Mesenchymal stem cell (in vitro differentiated cells and primary cell): Measurements from ENCODE around the gene UBA52.
"Not testable (repeated sequence)": the region's sequence is repeated elsewhere in the genome, so short reads cannot be mapped to it uniquely, and the experiment has no call there.

Source experiments
- DNase-seq: peaks from one replicate; pipeline ENCODE4 v3.0.0-alpha.2; 2013
- H2AFZ ChIP-seq: one replicate; pipeline ENCODE4 v1.6.1; 2013; ENCODE audit warnings: low read depth, mild to moderate bottlenecking, control low read depth, inconsistent platforms, low read length, moderate library complexity
- H2AK5ac ChIP-seq: 2 replicates; pipeline ENCODE4 v1.6.1; 2013; ENCODE audit warnings: low read length, moderate library complexity, mild to moderate bottlenecking, inconsistent platforms; ENCODE audit not compliant: severe bottlenecking
- H2BK120ac ChIP-seq: one replicate; pipeline ENCODE4 v1.6.1; 2013; ENCODE audit warnings: low read depth, mild to moderate bottlenecking, inconsistent platforms, low read length, moderate library complexity
- H2BK12ac ChIP-seq, 2 experiments: one replicate each; pipeline ENCODE4 v1.6.1; 2013; ENCODE audit warnings: inconsistent platforms in 2 of 2, low read length in 2 of 2, mild to moderate bottlenecking in 2 of 2, moderate library complexity in 2 of 2, control low read depth in 1 of 2
- H2BK15ac ChIP-seq: one replicate; pipeline ENCODE4 v1.6.1; 2013; ENCODE audit warnings: mild to moderate bottlenecking, low read depth, inconsistent platforms; ENCODE audit not compliant: poor library complexity, severe bottlenecking
- H2BK5ac ChIP-seq: 2 replicates; pipeline ENCODE4 v1.6.1; 2013; ENCODE audit warnings: low read depth, mild to moderate bottlenecking, low read length, control low read depth, inconsistent platforms; ENCODE audit not compliant: poor library complexity, severe bottlenecking
- H3K14ac ChIP-seq, 2 experiments: one replicate each; pipeline ENCODE4 v1.6.1; 2013; ENCODE audit warnings: inconsistent platforms in 2 of 2, low read length in 2 of 2, control low read depth in 1 of 2, mild to moderate bottlenecking in 1 of 2, moderate library complexity in 1 of 2
- H3K18ac ChIP-seq, 2 experiments: one replicate each; pipeline ENCODE4 v1.6.1; 2013; ENCODE audit warnings: inconsistent platforms in 2 of 2, low read length in 2 of 2, control low read depth in 1 of 2, low read depth in 1 of 2, mild to moderate bottlenecking in 1 of 2
- H3K23ac ChIP-seq, 2 experiments: one replicate each; pipeline ENCODE4 v1.6.1; 2013; ENCODE audit warnings: inconsistent platforms in 2 of 2, low read length in 2 of 2, mild to moderate bottlenecking in 2 of 2, moderate library complexity in 2 of 2, control low read depth in 1 of 2
- H3K27ac ChIP-seq: 2 replicates; pipeline ENCODE4 v1.5.1; 2013; ENCODE audit warnings: mild to moderate bottlenecking, moderate library complexity, low read length, control low read depth, inconsistent platforms; ENCODE audit not compliant: poor library complexity, severe bottlenecking
- H3K27me3 ChIP-seq, 2 experiments: 2 replicates each; pipeline versions ENCODE4 v1.6.1 to v1.7.0; 2013; ENCODE audit warnings: low read length in 2 of 2, mild to moderate bottlenecking in 2 of 2, moderate library complexity in 2 of 2, control low read depth in 1 of 2, inconsistent platforms in 1 of 2; ENCODE audit not compliant: control insufficient read depth in 1 of 2, insufficient read depth in 1 of 2
- H3K36me3 ChIP-seq, 2 experiments: 2 replicates each; pipeline versions ENCODE4 v1.6.1 to v1.7.0; 2013; ENCODE audit warnings: low read length in 2 of 2, control low read depth in 1 of 2, inconsistent platforms in 1 of 2, low read depth in 1 of 2, mild to moderate bottlenecking in 1 of 2; ENCODE audit not compliant: insufficient read depth in 2 of 2, control insufficient read depth in 1 of 2
- H3K4ac ChIP-seq, 2 experiments: one replicate each; pipeline ENCODE4 v1.6.1; 2013; ENCODE audit warnings: inconsistent platforms in 2 of 2, low read length in 2 of 2, mild to moderate bottlenecking in 2 of 2, moderate library complexity in 2 of 2, control low read depth in 1 of 2, low read depth in 1 of 2
- H3K4me1 ChIP-seq: 2 replicates; pipeline ENCODE4 v1.6.1; 2013; ENCODE audit warnings: low read depth, low read length, control low read depth; ENCODE audit not compliant: control insufficient read depth, insufficient read depth
- H3K4me2 ChIP-seq: 2 replicates; pipeline ENCODE4 v1.6.1; 2013; ENCODE audit warnings: low read length, mild to moderate bottlenecking, inconsistent platforms; ENCODE audit not compliant: poor library complexity, severe bottlenecking
- H3K4me3 ChIP-seq, 2 experiments: 2 replicates each; pipeline versions ENCODE4 v1.5.1 to v1.7.0; 2013; ENCODE audit warnings: low read length in 2 of 2, mild to moderate bottlenecking in 2 of 2, control low read depth in 1 of 2, low read depth in 1 of 2; ENCODE audit not compliant: insufficient read depth in 1 of 2
- H3K79me1 ChIP-seq: replicated peaks from 2 replicates; pipeline ENCODE4 v1.6.1; 2013; ENCODE audit warnings: mild to moderate bottlenecking, control low read depth, low read length, inconsistent platforms; ENCODE audit not compliant: poor library complexity, severe bottlenecking
- H3K9ac ChIP-seq: 2 replicates; pipeline ENCODE4 v1.7.0; 2013; ENCODE audit warnings: mild to moderate bottlenecking, low read length, moderate library complexity
- H3K9me3 ChIP-seq: 2 replicates; pipeline ENCODE4 v1.7.0; 2013; ENCODE audit warnings: mild to moderate bottlenecking, low read length; ENCODE audit not compliant: control insufficient read depth
- H4K8ac ChIP-seq: one replicate; pipeline ENCODE4 v1.6.1; 2013; ENCODE audit warnings: inconsistent platforms, mild to moderate bottlenecking, low read length, moderate library complexity
- H4K91ac ChIP-seq: one replicate; pipeline ENCODE4 v1.6.1; 2013; ENCODE audit warnings: mild to moderate bottlenecking, low read length, inconsistent platforms
- WGBS: methylation state at CpG from one replicate; pipeline ENCODE4 v1.1.7; 2013; ENCODE audit warnings: mixed read lengths; 5-methylcytosine and 5-hydroxymethylcytosine counted together

The UBA52 gene

GRCh38 chr19:18538115-18538514 is 33.5 kb upstream of the UBA52 start:
- no peaks in the 10 kb centered on the region for H3K9me3 ChIP-seq
- no peak overlapping the region for H2BK12ac ChIP-seq
- no peak overlapping the region for H2BK120ac ChIP-seq
- no peak overlapping the region for H3K4me2 ChIP-seq
- no peaks in the 10 kb centered on the region for H3K27me3 ChIP-seq
- H4K8ac ChIP-seq = no peak overlapping the region
- no peak overlapping the region for H3K9ac ChIP-seq
- peaks cover 7% of the 10 kb centered on the region for H3K4me1 ChIP-seq
- no peak overlapping the region for H2BK5ac ChIP-seq
- no peak overlapping the region for H3K18ac ChIP-seq
- H4K91ac ChIP-seq = no peak overlapping the region
- H2AFZ ChIP-seq = no peak overlapping the region
- peaks cover 61 to 65% of the 10 kb centered on the region in 2 experiments for H3K36me3 ChIP-seq
- no peak overlapping the region for H3K4ac ChIP-seq
- no peak overlapping the region for H3K14ac ChIP-seq
- H3K23ac ChIP-seq = no peak overlapping the region
- H3K27ac ChIP-seq = no peak overlapping the region
- H3K79me1 ChIP-seq = peaks cover 41% of the 10 kb centered on the region
- 96% methylated on average over 22 of the region's 22 CpGs for WGBS
- no peak overlapping the region for H2AK5ac ChIP-seq
- H3K4me3 ChIP-seq = no peak overlapping the region
- no peak overlapping the region for H2BK15ac ChIP-seq
- no peak for DNase-seq

GRCh38 chr19:18539372-18539771 is 32.3 kb upstream of the UBA52 start:
- WGBS = 98% methylated on average over 19 of the region's 19 CpGs

GRCh38 chr19:18540200-18540599 is 31.5 kb upstream of the UBA52 start:
- H2AFZ ChIP-seq, H2AK5ac ChIP-seq, DNase-seq, H2BK15ac ChIP-seq, H4K8ac ChIP-seq, H2BK12ac ChIP-seq, H2BK5ac ChIP-seq, H4K91ac ChIP-seq, H3K9ac ChIP-seq, H3K4me2 ChIP-seq, H3K18ac ChIP-seq, H3K4me3 ChIP-seq, H3K27ac ChIP-seq, H3K14ac ChIP-seq, H3K9me3 ChIP-seq, H3K23ac ChIP-seq, H3K27me3 ChIP-seq, H2BK120ac ChIP-seq, H3K4ac ChIP-seq: not testable (repeated sequence)
- H3K79me1 ChIP-seq = peaks cover 39% of the 10 kb centered on the region
- H3K4me1 ChIP-seq = peaks cover 11% of the 10 kb centered on the region
- peaks cover 55 to 57% of the 10 kb centered on the region in 2 experiments for H3K36me3 ChIP-seq
- WGBS = 93% methylated on average over 1 of the region's 1 CpG

More at GRCh38 chr19:18539372-18539771, 32.3 kb upstream of the UBA52 start:
- H2AK5ac ChIP-seq = no peak overlapping the region
- H3K27me3 ChIP-seq = no peaks in the 10 kb centered on the region
- H3K9ac ChIP-seq = no peak overlapping the region
- H3K27ac ChIP-seq = no peak overlapping the region
- no peaks in the 10 kb centered on the region for H3K9me3 ChIP-seq
- peak overlapping the region; percentile 40 for H4K91ac ChIP-seq
- no peak overlapping the region for H3K23ac ChIP-seq
- no peak overlapping the region for H2AFZ ChIP-seq
- no peak overlapping the region for H2BK120ac ChIP-seq
- no peak overlapping the region for H3K4me3 ChIP-seq
- no peak overlapping the region for H3K14ac ChIP-seq
- peaks cover 39% of the 10 kb centered on the region for H3K79me1 ChIP-seq
- no peak overlapping the region for H3K18ac ChIP-seq
- H3K4me2 ChIP-seq = no peak overlapping the region
- peaks cover 58 to 61% of the 10 kb centered on the region in 2 experiments for H3K36me3 ChIP-seq
- H2BK5ac ChIP-seq = no peak overlapping the region
- H2BK12ac ChIP-seq = peak overlapping the region in 1 of 2 experiments; percentile 22
- no peak overlapping the region for H4K8ac ChIP-seq
- no peak overlapping the region for H3K4ac ChIP-seq
- no peak for DNase-seq
- no peak overlapping the region for H2BK15ac ChIP-seq
- H3K4me1 ChIP-seq = peaks cover 11% of the 10 kb centered on the region

- Histone ChIP-seq H3K14ac (no peak overlapping the region), H3K4me2 (no peak overlapping the region), H2BK5ac (no peak overlapping the region), H3K4ac (peak overlapping the region in 1 of 2 experiments; percentile 18), H2BK15ac (peak overlapping the region; percentile 12), H3K18ac (no peak overlapping the region), H3K9ac (peak overlapping the region; percentile 92), H4K91ac (peak overlapping the region; percentile 93), H2AFZ (no peak overlapping the region), H4K8ac (peak overlapping the region; percentile 66), H2AK5ac (no peak overlapping the region), H2BK12ac (no peak overlapping the region), H3K79me1 (peaks cover 31% of the 10 kb centered on the region), H3K4me1 (peaks cover 11% of the 10 kb centered on the region), H3K9me3 (no peaks in the 10 kb centered on the region), H3K27ac (no peak overlapping the region), H2BK120ac (no peak overlapping the region), H3K36me3 (peaks cover 44 to 46% of the 10 kb centered on the region in 2 experiments), H3K23ac (no peak overlapping the region), H3K27me3 (no peaks in the 10 kb centered on the region), H3K4me3 (peak overlapping the region in 1 of 2 experiments; percentile 92)
- 90% methylated on average over 14 of the region's 21 CpGs for WGBS
- peak; percentile 32 for DNase-seq
Measured at GRCh38 chr19:18541258-18541991, 30.2 kb upstream of the UBA52 start.
